DMS153 treated with DMSO at 0.1 percent for 48 hours (cell line): ENCODE measurements around the gene CERS6.
"Not testable (repeated sequence)": the region's sequence is repeated elsewhere in the genome, so short reads cannot be mapped to it uniquely, and the experiment has no call there.

Source experiments
- DNase-seq: peaks from one replicate; lab custom pipeline; 2025; ENCODE audit not compliant: unreplicated experiment; lab: John Stamatoyannopoulos, UW

CERS6 gene

GRCh38 chr2:168496906-168497305, 40.8 kb downstream of the CERS6 start:
- no peak for DNase-seq

- DNase-seq = no peak
Observed at GRCh38 chr2:168499500-168499899, 43.4 kb downstream of the CERS6 start.

GRCh38 chr2:168500516-168500915, 44.4 kb downstream of the CERS6 start:
- DNase-seq = no peak

- no peak for DNase-seq
Observed at GRCh38 chr2:168501466-168502065, 45.5 kb downstream of the CERS6 start.

GRCh38 chr2:168502852-168503251, 46.8 kb downstream of the CERS6 start:
- DNase-seq = not testable (repeated sequence)

- DNase-seq = no peak
Observed at GRCh38 chr2:168503901-168504300, 47.8 kb downstream of the CERS6 start.

- no peak for DNase-seq
Observed at GRCh38 chr2:168504323-168504722, 48.3 kb downstream of the CERS6 start.

GRCh38 chr2:168510125-168510756, 54.2 kb downstream of the CERS6 start:
- no peak for DNase-seq

- no peak for DNase-seq
Observed at GRCh38 chr2:168514692-168515091, 58.6 kb downstream of the CERS6 start.

GRCh38 chr2:168515502-168515901, 59.4 kb downstream of the CERS6 start:
- DNase-seq = no peak

GRCh38 chr2:168517816-168518215, 61.7 kb downstream of the CERS6 start:
- no peak for DNase-seq

- no peak for DNase-seq
Observed at GRCh38 chr2:168518555-168519066, 62.5 kb downstream of the CERS6 start.

GRCh38 chr2:168519534-168520308, 63.6 kb downstream of the CERS6 start:
- no peak for DNase-seq

- no peak for DNase-seq
Observed at GRCh38 chr2:168521053-168521741, 65.1 kb downstream of the CERS6 start.

GRCh38 chr2:168522446-168522845, 66.4 kb downstream of the CERS6 start:
- DNase-seq = no peak

- no peak for DNase-seq
Observed at GRCh38 chr2:168524005-168524404, 67.9 kb downstream of the CERS6 start.

- DNase-seq = no peak
Observed at GRCh38 chr2:168525020-168525419, 68.9 kb downstream of the CERS6 start.

- no peak for DNase-seq
Observed at GRCh38 chr2:168525716-168526446, 69.8 kb downstream of the CERS6 start.

- DNase-seq = no peak
Observed at GRCh38 chr2:168526641-168527040, 70.6 kb downstream of the CERS6 start.

- no peak for DNase-seq
Observed at GRCh38 chr2:168528016-168528415, 71.9 kb downstream of the CERS6 start.

- no peak for DNase-seq
Observed at GRCh38 chr2:168528469-168528868, 72.4 kb downstream of the CERS6 start.
